ACC112 (cell line): ENCODE data around the gene DNAH14.

Experiments used
- H2AFZ ChIP-seq: fragments of 200-600 bp; sonication (generic); one replicate; pipeline ENCODE4 v1.6.0; 2017; ENCODE audit warnings: antibody characterized with exemption, low read length; ENCODE audit not compliant: unreplicated experiment
- H3K27ac ChIP-seq: fragments of 200-600 bp; sonication (generic); 2 replicates; pipeline ENCODE4 v1.5.1; 2014; ENCODE audit warnings: low read depth, mild to moderate bottlenecking, antibody characterized with exemption, low read length, moderate library complexity
- H3K27me3 ChIP-seq: fragments of 200-600 bp; sonication (generic); 2 replicates; pipeline ENCODE4 v1.6.1; 2014; ENCODE audit warnings: mild to moderate bottlenecking, antibody characterized with exemption, low read length, moderate library complexity, mixed read lengths; ENCODE audit not compliant: insufficient read depth
- H3K36me3 ChIP-seq: fragments of 200-600 bp; sonication (generic); 2 replicates; pipeline ENCODE4 v1.6.1; 2016; ENCODE audit warnings: mild to moderate bottlenecking, antibody characterized with exemption, low read length, moderate library complexity, mixed read lengths; ENCODE audit not compliant: insufficient read depth
- H3K4me1 ChIP-seq: fragments of 200-600 bp; sonication (generic); one replicate; pipeline ENCODE4 v1.6.1; 2016; ENCODE audit warnings: low read length, mixed read lengths; ENCODE audit not compliant: insufficient read depth, unreplicated experiment, control insufficient read depth
- H3K4me3 ChIP-seq: fragments of 200-600 bp; sonication (generic); 2 replicates; pipeline ENCODE4 v1.5.1; 2014; ENCODE audit warnings: mild to moderate bottlenecking, low read depth, low read length
- H3K79me2 ChIP-seq: fragments of 200-600 bp; sonication (generic); one replicate; pipeline ENCODE4 v1.6.0; 2016; ENCODE audit warnings: low read length; ENCODE audit not compliant: control insufficient read depth, unreplicated experiment, insufficient read depth

DNAH14 gene

GRCh38 chr1:225435487-225435886 is 506.0 kb downstream of the DNAH14 start:
- no peaks in the 10 kb centered on the region for H3K36me3 ChIP-seq
- H2AFZ ChIP-seq: no peak overlapping the region
- H3K4me3 ChIP-seq: no peak overlapping the region
- no peaks in the 10 kb centered on the region for H3K79me2 ChIP-seq
- H3K4me1 ChIP-seq: no peaks in the 10 kb centered on the region
- no peaks in the 10 kb centered on the region for H3K27me3 ChIP-seq
- no peak overlapping the region for H3K27ac ChIP-seq

- no peaks in the 10 kb centered on the region for H3K4me1 ChIP-seq
- no peak overlapping the region for H3K27ac ChIP-seq
- no peaks in the 10 kb centered on the region for H3K79me2 ChIP-seq
- no peaks in the 10 kb centered on the region for H3K27me3 ChIP-seq
- H3K4me3 ChIP-seq: no peak overlapping the region
- H3K36me3 ChIP-seq: no peaks in the 10 kb centered on the region
- no peak overlapping the region for H2AFZ ChIP-seq
Measured at GRCh38 chr1:225435957-225436392, 506.5 kb downstream of the DNAH14 start.

GRCh38 chr1:225437710-225438437 is 508.4 kb downstream of the DNAH14 start:
- Histone ChIP-seq H3K4me1 (no peaks in the 10 kb centered on the region), H3K79me2 (no peaks in the 10 kb centered on the region), H2AFZ (no peak overlapping the region), H3K4me3 (no peak overlapping the region), H3K27me3 (no peaks in the 10 kb centered on the region), H3K36me3 (no peaks in the 10 kb centered on the region), H3K27ac (no peak overlapping the region)

GRCh38 chr1:225440380-225441221 is 511.1 kb downstream of the DNAH14 start:
- Histone ChIP-seq H3K4me3 (no peak overlapping the region), H2AFZ (no peak overlapping the region), H3K79me2 (no peaks in the 10 kb centered on the region), H3K36me3 (no peaks in the 10 kb centered on the region), H3K27ac (no peak overlapping the region), H3K4me1 (peaks cover 10% of the 10 kb centered on the region), H3K27me3 (no peaks in the 10 kb centered on the region)

GRCh38 chr1:225441314-225442122 is 512.0 kb downstream of the DNAH14 start:
- no peaks in the 10 kb centered on the region for H3K79me2 ChIP-seq
- H3K27me3 ChIP-seq: no peaks in the 10 kb centered on the region
- H3K36me3 ChIP-seq: no peaks in the 10 kb centered on the region
- H2AFZ ChIP-seq: peak overlapping the region; percentile 53
- peaks cover 15% of the 10 kb centered on the region for H3K4me1 ChIP-seq
- H3K27ac ChIP-seq: no peak overlapping the region
- no peak overlapping the region for H3K4me3 ChIP-seq

GRCh38 chr1:225442123-225442505 is 512.6 kb downstream of the DNAH14 start:
- Histone ChIP-seq H3K4me1 (peaks cover 15% of the 10 kb centered on the region), H3K27ac (no peak overlapping the region)

GRCh38 chr1:225445639-225446594 is 516.4 kb downstream of the DNAH14 start:
- H3K4me3 ChIP-seq: no peak overlapping the region
- H3K36me3 ChIP-seq: no peaks in the 10 kb centered on the region
- H2AFZ ChIP-seq: no peak overlapping the region
- no peak overlapping the region for H3K27ac ChIP-seq
- 0 out of 2 replicates have a peak, but pooled peaks cover 4% of the 10 kb centered on the region for H3K27me3 ChIP-seq
- peaks cover 25% of the 10 kb centered on the region for H3K4me1 ChIP-seq
- no peaks in the 10 kb centered on the region for H3K79me2 ChIP-seq

More at GRCh38 chr1:225442123-225442505, 512.6 kb downstream of the DNAH14 start:
- no peaks in the 10 kb centered on the region for H3K27me3 ChIP-seq
- no peaks in the 10 kb centered on the region for H3K79me2 ChIP-seq
- H3K4me3 ChIP-seq: no peak overlapping the region
- no peaks in the 10 kb centered on the region for H3K36me3 ChIP-seq
- peak overlapping the region; percentile 53 for H2AFZ ChIP-seq

GRCh38 chr1:225446595-225446960 is 517.1 kb downstream of the DNAH14 start:
- Histone ChIP-seq H3K27ac (no peak overlapping the region), H3K4me1 (peaks cover 25% of the 10 kb centered on the region), H2AFZ (no peak overlapping the region), H3K27me3 (0 out of 2 replicates have a peak, but pooled peaks cover 4% of the 10 kb centered on the region), H3K79me2 (no peaks in the 10 kb centered on the region), H3K36me3 (no peaks in the 10 kb centered on the region), H3K4me3 (no peak overlapping the region)

GRCh38 chr1:225446981-225447615 is 517.6 kb downstream of the DNAH14 start:
- H3K27me3 ChIP-seq: 0 out of 2 replicates have a peak, but pooled peaks cover 4% of the 10 kb centered on the region
- H3K36me3 ChIP-seq: no peaks in the 10 kb centered on the region
- H3K79me2 ChIP-seq: no peaks in the 10 kb centered on the region
- H3K4me3 ChIP-seq: no peak overlapping the region
- H3K4me1 ChIP-seq: peaks cover 25% of the 10 kb centered on the region
- no peak overlapping the region for H2AFZ ChIP-seq
- H3K27ac ChIP-seq: no peak overlapping the region
